ENCODE results near the gene AR. TPM values are rescaled to one million over a fixed set of nuclear protein-coding genes. Genes with fewer than 3 reads are reported as not detected.

The AR gene
- total RNA-seq, 1 donor from 2014 or later = 1.1 TPM

- no peak overlapping the region for H3K27ac Mint-ChIP-seq
- no peaks in the 10 kb centered on the region for H3K36me3 Mint-ChIP-seq (ENCODE audit: insufficient read depth)
- TF ChIP-seq CTCF (IDR thresholded peaks at IDR 0.05; ENCODE audit: unreplicated experiment) = no peak
- H3K4me1 Mint-ChIP-seq (ENCODE audit: low read depth) = no peaks in the 10 kb centered on the region
- no peak for DNase-seq (ENCODE audit: low spot score, unreplicated experiment)
- H3K4me3 Mint-ChIP-seq (ENCODE audit: low read depth) = no peak overlapping the region
- peaks cover 18% of the 10 kb centered on the region for H3K9me3 Mint-ChIP-seq (ENCODE audit: low read depth)
- H3K27me3 Mint-ChIP-seq = no peaks in the 10 kb centered on the region
Observed at GRCh38 chrX:67724359-67725110, 180.7 kb downstream of the AR start.

- Mint-ChIP-seq H3K9me3 (ENCODE audit: low read depth) (peaks cover 9% of the 10 kb centered on the region), H3K36me3 (ENCODE audit: insufficient read depth) (no peaks in the 10 kb centered on the region), H3K27ac (no peak overlapping the region), H3K4me3 (ENCODE audit: low read depth) (no peak overlapping the region), H3K4me1 (ENCODE audit: low read depth) (no peaks in the 10 kb centered on the region), H3K27me3 (no peaks in the 10 kb centered on the region)
- no peak for TF ChIP-seq CTCF (IDR thresholded peaks at IDR 0.05; ENCODE audit: unreplicated experiment)
- DNase-seq (ENCODE audit: low spot score, unreplicated experiment) = no peak
Observed at GRCh38 chrX:67725471-67725870, 181.7 kb downstream of the AR start.

GRCh38 chrX:67726018-67726417, 182.2 kb downstream of the AR start:
- no peak for DNase-seq (ENCODE audit: low spot score, unreplicated experiment)
- TF ChIP-seq CTCF (IDR thresholded peaks at IDR 0.05; ENCODE audit: unreplicated experiment) = no peak
- Mint-ChIP-seq H3K36me3 (ENCODE audit: insufficient read depth) (no peaks in the 10 kb centered on the region), H3K4me1 (ENCODE audit: low read depth) (no peaks in the 10 kb centered on the region), H3K4me3 (ENCODE audit: low read depth) (no peak overlapping the region), H3K27ac (no peak overlapping the region), H3K27me3 (no peaks in the 10 kb centered on the region), H3K9me3 (ENCODE audit: low read depth) (peaks cover 8% of the 10 kb centered on the region)

DNA sequence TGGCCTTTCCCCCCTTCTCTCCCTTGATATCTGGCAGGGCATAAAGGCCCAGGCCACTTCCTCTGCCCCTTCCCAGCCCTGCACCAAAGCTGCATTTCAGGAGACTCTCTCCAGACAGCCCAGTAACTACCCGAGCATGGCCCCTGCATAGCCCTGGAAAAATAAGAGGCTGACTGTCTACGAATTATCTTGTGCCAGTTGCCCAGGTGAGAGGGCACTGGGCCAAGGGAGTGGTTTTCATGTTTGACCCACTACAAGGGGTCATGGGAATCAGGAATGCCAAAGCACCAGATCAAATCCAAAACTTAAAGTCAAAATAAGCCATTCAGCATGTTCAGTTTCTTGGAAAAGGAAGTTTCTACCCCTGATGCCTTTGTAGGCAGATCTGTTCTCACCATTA, 183.8 kb downstream of the AR start:
- Mint-ChIP-seq H3K4me3 (ENCODE audit: low read depth) (no peak overlapping the region), H3K27ac (no peak overlapping the region), H3K4me1 (ENCODE audit: low read depth) (no peaks in the 10 kb centered on the region), H3K9me3 (ENCODE audit: low read depth) (peaks cover 15% of the 10 kb centered on the region), H3K27me3 (no peaks in the 10 kb centered on the region), H3K36me3 (ENCODE audit: insufficient read depth) (no peaks in the 10 kb centered on the region)
- DNase-seq (ENCODE audit: low spot score, unreplicated experiment) = no peak
- TF ChIP-seq CTCF (IDR thresholded peaks at IDR 0.05; ENCODE audit: unreplicated experiment) = no peak

GRCh38 chrX:67730296-67730695, 186.5 kb downstream of the AR start:
- Mint-ChIP-seq H3K36me3 (ENCODE audit: insufficient read depth) (no peaks in the 10 kb centered on the region), H3K4me1 (ENCODE audit: low read depth) (no peaks in the 10 kb centered on the region), H3K27ac (no peak overlapping the region), H3K9me3 (ENCODE audit: low read depth) (peaks cover 22% of the 10 kb centered on the region), H3K4me3 (ENCODE audit: low read depth) (no peak overlapping the region), H3K27me3 (no peaks in the 10 kb centered on the region)
- DNase-seq (ENCODE audit: low spot score, unreplicated experiment) = no peak
- TF ChIP-seq CTCF (IDR thresholded peaks at IDR 0.05; ENCODE audit: unreplicated experiment) = no peak

All from progenitor cell of endocrine pancreas (in vitro differentiated cells).